ENCODE data around the gene CGNL1. TPM values are rescaled to one million over a fixed set of nuclear protein-coding genes. Genes with fewer than 3 reads are reported as not detected.

The CGNL1 gene
- total RNA-seq, 1 donor from 2014 or later = 20.6 TPM

DNA sequence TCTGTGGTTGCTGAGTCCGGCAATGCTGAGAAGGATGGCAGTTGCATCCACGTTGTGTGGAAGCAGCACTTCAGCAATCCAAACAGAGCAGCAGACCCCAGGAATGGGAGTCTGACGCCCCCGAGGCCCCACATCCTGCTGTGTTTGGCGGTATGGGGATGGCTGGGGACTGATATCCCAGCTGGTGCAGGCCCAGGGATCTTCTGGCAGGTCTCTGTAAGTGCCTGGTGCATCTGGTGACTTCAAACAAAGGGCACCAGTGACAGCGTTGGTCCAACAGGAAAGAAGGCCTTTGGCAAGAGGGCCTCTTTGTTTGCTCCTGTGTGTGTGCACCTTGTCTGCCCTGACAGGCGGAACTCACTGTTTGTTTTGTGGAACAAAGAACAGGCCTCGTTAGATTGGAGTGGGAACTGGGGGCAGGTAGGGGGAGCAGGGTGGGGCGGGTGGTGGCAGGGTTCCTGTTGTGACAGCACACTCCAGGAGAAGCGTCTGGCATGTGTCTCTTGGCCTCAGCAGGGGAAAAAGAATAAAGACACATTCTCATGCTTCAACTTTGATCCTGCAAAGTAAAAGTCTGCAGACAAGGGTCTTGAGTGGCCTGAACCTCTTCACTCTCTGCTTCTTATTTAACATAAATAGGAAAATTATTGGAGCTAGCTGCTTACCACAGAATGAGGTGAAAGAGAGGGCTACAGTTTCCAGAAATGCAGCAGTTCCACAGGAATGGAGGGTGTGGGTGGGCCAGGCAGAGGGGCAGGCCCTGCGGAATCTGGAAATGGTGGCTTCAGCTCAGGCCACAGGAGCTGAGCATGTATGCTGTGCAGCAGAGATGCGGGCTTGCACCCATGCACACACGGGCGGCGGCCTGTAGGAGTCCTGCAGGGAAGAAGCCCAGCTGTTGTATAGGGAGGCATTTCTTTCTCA, 120.9 kb downstream of the CGNL1 start:
- DNase-seq = peak; percentile 59

DNA sequence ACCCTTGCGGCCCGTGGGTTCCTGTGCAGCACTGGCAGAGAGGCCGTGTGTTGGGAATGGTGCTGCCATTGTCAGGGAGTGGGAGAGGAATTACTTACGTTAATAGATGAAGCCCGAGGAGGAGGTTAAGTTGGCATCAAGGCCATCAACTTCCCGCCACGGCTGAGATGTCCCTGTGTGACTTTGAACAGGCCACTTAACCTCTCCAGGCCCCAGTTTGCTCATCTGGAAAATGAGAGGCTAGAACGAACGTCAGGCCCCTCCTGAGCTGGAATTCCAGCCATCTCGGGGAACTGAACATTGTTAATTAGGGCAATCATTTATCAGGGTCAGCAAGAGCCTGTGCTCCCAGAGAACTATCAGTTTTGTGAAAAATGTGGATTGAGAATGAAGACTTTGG, 124.0 kb downstream of the CGNL1 start:
- no peak for DNase-seq

GRCh38 chr15:57500979-57501576, 124.8 kb downstream of the CGNL1 start:
- no peak for DNase-seq

DNA sequence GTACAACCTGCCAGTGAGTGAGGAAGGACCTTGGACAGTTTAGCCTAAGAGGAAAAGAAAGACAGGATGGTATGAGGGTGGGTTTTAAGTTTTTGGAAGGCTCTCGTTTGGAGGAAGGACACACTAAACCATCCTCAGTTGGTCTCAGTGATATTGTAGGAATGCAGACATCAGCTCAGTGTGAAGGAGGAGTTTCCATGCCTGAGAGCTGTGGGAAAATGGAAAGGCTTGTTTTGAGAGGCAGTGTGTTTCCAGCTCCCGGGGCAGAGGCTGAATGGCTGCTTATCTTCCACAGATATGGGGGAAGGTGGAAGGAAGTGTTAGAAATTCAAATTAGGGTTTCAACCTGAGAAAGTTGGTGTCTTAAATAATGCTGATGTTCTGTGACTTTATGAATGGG, 125.8 kb downstream of the CGNL1 start:
- DNase-seq = peak; percentile 41

- DNase-seq = no peak
Observed at GRCh38 chr15:57503051-57503702, 126.9 kb downstream of the CGNL1 start.

GRCh38 chr15:57503911-57504598, 127.8 kb downstream of the CGNL1 start:
- peak; percentile 86 for DNase-seq

GRCh38 chr15:57504599-57504940, 128.3 kb downstream of the CGNL1 start:
- DNase-seq = no peak

DNA sequence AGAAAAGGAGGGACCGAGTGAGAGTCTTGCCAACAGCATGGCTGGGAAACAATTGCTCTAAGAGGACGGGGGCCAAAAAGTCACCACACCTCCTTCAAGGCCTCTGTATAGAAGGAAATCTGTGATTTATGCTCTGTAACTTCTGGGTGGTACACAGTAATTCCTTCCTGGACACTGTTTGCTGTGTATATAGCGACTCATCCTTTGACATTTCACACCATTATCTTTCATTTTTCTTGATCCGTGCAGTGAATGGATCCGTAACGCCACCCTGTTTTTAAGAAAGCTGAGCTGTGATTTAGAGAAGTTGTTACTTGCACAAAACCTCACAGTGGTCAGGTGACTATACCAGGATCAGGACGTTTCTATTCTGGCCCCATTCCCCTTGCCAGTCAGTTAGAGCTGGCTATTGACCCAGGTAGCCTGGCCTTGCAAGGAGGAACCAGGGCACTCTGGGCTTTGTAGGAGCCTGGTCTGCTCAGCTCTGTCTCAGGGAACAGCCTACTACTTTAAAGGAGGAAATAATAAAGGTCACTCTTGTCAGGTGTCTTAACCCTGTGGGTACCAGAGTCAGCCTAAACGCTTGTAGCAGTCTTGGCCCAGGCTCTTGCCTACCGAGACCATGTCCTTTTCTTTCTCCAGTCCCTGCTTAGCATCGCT, 128.9 kb downstream of the CGNL1 start:
- DNase-seq = no peak

DNA sequence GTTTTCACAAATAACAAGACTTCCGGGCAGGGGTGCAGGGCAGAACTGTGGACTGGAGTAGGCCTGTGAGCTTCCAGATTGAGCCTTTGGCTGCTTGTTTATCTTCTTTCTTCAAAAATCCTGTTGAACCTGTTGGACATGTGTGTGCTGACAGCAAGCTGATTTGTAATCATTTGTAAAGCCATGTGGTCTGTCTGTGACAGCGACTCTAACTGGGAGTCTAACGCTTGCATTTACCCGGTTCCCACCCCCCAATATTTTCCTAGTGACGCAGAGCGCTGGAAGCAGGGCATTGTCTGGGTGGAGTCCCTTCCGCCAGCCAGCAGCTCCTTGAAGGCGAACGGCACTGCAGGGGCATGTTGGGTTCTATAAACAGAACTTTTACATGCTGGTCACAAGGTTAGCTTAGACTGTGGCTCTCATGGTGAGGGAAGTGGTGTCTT, 129.7 kb downstream of the CGNL1 start:
- DNase-seq = peak; percentile 83

GRCh38 chr15:57506422-57506821, 130.1 kb downstream of the CGNL1 start:
- DNase-seq = no peak

DNA sequence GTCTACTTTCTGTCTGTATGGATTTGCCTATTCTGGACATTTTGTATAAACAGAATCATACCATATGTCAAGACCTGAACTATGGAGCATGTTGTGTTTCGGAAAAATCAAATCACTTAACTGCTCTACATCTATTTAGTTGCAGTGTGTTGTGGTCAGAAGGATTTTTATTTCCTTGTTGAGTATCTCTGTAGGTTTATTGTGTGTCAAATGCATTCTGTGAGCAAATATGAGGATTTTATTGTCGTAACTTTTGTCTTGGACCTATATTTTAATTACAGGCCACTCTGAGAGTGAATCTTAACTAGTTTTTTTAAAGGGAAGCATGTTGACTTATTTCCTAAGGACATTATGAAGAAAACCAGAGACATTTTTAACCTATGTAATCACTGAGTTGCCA, 130.8 kb downstream of the CGNL1 start:
- no peak for DNase-seq

DNA sequence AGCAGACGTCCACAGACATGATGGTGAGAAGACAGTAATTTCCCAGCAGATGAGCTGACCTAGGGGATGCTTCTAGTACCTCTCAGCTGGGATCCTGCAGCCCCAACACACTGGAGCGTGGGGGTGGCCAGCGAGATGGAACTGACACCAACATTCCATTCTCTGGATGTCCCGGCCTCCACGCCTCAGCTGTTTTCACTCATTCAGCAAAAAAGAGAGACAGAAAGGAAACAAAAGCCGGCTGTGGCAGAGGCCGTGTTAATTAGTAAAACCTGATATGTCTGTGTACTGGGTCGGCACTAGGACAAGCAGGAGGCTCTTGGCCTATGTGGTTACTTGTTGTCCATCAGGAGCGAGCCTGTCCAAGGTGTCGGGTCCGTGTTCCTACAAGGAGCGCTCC, 132.8 kb downstream of the CGNL1 start:
- DNase-seq = peak; percentile 85

GRCh38 chr15:57509965-57510364, 133.7 kb downstream of the CGNL1 start:
- peak; percentile 41 for DNase-seq

DNA sequence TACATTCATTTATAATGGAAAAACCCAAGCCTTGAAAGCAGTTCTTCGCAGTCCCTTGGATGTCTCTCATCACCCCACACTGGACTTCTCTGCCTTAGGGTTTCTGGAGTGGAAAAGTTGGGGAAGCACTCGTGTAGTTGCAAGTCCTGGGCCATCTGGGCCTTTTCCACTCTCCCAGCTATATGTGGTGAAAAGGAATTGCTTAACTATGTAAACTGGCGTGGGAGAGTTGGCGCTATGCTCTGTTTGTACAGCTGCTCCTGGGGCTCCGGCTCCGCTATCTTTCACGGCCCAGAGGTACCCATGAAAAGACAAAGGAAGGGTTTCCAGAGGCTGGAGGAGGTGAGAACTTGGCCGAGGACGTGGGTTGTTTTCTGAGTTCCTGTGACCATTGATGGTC, 134.3 kb downstream of the CGNL1 start:
- peak; percentile 84 for DNase-seq

DNA sequence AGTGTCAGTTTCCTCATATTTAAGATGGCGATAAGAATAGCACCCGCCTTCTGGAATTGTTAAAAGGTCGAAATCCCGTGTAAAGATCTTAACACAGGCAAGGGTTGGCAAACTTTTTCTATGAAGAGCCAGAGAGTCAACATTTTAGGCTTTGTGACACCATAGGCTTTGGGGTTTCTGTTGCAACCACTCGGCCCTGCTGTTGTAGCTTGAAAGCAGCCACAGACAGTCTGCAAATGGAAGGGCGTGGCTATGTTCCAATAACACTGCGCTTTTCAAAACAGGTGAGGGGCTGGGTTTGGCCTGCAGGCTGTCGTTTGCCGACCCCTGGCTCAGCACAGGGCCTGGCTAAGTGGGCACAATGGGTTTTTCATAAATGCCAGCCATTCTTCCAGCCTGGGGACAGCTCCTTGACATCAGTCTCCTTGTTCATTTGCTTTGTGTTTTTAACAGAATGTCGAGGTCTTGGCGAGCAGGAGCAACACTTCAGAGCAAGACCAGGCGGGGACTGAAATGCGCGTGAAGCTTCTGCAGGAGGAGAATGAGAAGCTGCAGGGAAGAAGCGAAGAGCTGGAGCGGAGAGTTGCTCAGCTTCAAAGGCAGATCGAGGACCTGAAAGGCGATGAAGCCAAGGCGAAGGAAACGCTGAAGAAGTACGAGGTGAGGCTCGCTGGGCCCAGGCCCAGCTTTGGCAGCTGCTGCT, 140.2 kb downstream of the CGNL1 start:
- DNase-seq = peak; percentile 47

GRCh38 chr15:57517030-57517671, 140.8 kb downstream of the CGNL1 start:
- no peak for DNase-seq

- DNase-seq = no peak
Observed at GRCh38 chr15:57518779-57519405, 142.6 kb downstream of the CGNL1 start.

GRCh38 chr15:57519806-57520205, 143.5 kb downstream of the CGNL1 start:
- no peak for DNase-seq

GRCh38 chr15:57521503-57521902, 145.2 kb downstream of the CGNL1 start:
- DNase-seq = no peak

DNA sequence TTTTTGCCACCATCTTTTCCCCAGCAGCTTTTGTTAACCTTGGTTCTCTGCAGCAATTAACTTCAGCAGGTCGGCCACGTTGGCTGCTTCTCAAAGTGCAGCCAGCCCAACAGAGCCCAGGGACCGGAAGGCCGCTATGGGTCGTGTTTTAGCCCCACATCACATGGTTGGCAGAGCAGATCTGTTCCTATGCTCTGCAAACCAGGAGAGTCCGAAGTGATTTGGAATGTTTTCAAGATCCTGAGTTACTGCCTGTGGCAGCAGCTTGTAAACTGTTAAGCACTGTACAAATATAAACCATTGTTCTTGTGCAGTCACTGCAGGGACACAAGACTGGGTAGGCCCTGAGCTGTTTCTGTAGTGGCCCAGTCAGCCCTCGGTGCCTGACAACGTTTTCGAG, 145.8 kb downstream of the CGNL1 start:
- no peak for DNase-seq

All from tongue (tissue), 2 donors.